IPS-NIHi7 (cell line): ENCODE data around the gene ULK2.
A peak's percentile ranks its signal among the peaks of the same experiment; 100 is the strongest.
"Not testable (repeated sequence)": the region's sequence is repeated elsewhere in the genome, so short reads cannot be mapped to it uniquely, and the experiment has no call there.

Source experiments
- DNase-seq: peaks from one replicate; pipeline ENCODE4 v3.0.0; 2012; ENCODE audit warnings: mixed read lengths; ENCODE audit errors: extremely low spot score

The ULK2 gene

DNA sequence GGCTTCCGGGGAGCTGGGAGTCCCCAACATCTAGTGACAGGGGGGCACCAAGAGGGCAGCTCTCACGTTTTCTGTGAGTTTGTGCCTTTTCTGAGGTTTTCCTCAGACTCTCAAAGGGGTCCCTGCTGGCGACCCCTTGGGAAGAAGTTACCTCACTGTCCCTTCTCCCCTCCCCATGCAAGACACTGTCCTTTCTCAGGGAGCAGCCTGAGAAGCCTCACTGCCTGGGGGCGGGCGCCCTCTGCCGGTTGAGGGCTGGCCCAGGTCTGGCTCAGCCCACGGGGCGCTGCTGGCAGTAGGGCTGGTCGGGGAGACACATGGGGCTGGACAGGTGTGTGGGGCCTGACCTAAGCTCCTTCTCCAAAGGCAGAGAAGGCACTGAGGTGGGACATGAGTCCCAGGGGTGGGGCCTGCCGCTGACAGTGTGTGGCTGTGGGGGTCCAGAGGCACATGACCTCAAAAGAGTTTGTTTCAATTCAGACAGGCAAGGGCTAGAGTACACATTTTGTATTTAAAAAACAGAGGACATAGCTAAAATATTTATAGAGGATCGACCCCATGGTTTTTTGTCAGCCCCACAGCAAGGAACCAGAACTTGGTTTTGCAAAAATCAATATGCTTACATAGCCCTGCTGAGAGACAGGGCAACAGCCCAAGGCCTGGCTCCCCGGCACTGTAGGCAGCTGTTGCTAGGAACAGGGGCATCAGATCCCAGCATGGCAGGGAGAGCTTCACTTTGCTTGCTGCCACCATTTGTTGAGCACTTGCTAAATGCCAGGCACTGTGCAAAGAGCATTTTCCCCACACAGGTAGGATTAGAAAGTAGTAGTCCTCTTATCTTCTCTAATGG is 101.1 kb downstream of the ULK2 start:
- DNase-seq, result peak; percentile 91

DNA sequence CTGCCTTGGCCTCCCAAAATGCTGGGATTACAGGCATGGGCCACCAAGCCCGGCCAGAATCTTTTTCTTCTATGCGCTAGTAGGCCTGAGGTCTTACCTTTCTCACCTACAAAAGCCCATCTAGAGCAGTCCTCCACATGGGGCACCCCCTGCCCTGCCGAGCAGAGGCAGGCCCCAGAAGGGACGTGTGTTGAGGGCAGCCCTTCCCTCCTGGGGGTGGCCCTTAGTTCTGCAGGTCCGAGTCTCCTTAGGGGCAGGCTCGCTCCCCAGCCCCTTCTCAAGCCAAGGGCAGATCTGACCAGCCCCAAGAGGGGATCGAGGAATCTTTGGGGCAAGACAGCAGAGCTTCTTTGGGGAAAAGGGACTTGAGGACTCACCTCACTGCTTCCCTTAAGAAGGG is 101.7 kb downstream of the ULK2 start:
- DNase-seq, result no peak

- DNase-seq, result not testable (repeated sequence)
Observed at GRCh38 chr17:19763991-19764390, 103.7 kb downstream of the ULK2 start.

DNA sequence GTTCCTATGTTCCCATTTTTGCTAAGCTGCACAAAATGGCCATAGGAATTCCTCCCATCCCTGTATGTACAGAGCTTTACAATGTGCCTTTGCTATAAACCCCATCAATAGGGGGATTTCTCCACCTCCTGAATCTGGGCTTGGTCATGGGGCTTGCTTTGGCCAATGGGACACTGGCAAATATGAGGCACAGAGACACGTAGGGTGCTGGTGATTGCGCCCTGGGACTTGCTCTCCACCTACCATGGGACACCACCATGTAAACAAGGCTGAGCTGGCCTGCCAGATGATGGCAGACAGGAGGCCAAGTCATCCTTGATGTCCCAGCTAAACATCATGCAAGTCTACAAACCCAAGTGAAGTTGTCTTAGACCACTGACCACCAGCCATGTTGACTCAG is 104.3 kb downstream of the ULK2 start:
- DNase-seq, result no peak

DNA sequence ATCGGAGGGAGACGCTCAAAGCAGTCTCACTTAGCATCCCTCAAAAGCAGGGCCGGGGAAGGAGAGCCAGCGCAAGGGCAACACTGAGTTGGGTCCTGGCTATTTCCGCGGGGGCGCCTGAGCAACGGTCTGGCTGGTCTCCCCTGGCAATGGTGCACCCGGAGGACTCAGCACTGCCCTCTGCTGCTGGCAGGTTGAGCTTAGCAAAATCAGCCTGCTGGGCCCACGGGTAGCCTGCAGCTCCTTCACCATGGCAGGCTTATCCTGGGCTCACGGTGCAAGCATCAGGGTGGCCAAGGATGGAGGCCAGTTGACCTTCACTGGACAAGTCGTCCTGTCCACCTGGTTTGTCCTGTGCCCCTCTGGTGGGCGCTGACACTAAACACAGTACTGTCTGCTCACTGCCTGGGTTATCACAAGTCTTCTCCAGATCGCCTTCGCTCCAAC is 105.2 kb downstream of the ULK2 start:
- peak; percentile 95 for DNase-seq

DNA sequence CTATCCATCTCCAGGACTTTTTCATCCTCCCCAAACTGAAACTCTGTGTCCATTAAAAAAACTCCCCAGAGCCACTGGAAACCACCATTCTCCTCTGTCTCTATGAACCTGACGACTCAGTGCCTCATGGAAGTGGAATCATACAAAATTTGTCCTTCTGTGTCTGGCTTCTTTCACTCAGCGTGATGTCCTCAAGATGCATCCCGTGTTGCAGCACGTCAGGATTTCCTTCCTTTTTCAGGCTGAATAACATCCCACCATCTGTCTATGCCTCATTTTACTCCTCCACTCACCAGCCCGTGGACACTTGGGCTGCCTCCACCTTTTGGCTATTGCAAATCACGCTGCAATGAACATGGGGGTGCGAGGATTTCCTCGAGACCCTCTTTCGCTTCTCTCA is 107.0 kb downstream of the ULK2 start:
- DNase-seq, result no peak

GRCh38 chr17:19759568-19760549 is 107.9 kb downstream of the ULK2 start:
- DNase-seq, result no peak

DNA sequence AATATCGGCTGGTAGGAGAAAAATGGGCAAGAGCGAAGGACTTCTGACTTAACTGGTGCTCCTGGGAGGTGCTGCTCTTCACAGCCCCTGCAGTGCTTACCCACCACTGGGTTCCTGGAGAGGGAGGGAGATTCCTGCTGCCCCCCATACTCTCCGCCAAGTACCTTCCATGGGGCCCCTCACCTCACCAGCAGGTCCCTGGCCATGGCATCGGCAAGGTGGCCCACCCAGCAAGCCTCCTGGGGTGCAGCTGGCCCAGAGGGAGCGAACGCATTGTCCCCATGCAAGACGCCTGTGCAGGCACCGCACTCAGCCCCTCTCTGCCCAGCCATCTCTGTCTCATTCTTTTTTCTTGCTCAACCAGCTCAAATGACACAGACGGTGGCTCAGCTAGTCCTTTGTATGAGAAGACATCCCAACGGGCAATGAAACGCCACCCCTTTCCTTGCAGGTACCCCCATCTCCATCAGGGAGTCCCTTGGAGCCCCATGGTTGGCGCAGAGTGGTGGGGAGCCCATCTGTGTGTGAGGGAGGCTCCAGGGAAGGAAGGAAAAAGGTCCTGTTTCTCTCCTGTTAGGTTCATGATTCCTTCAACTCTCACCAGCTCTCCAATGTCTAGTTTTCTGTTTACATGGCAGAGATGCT is 110.1 kb downstream of the ULK2 start:
- no peak for DNase-seq

GRCh38 chr17:19756546-19756945 is 111.2 kb downstream of the ULK2 start:
- DNase-seq, result no peak

DNA sequence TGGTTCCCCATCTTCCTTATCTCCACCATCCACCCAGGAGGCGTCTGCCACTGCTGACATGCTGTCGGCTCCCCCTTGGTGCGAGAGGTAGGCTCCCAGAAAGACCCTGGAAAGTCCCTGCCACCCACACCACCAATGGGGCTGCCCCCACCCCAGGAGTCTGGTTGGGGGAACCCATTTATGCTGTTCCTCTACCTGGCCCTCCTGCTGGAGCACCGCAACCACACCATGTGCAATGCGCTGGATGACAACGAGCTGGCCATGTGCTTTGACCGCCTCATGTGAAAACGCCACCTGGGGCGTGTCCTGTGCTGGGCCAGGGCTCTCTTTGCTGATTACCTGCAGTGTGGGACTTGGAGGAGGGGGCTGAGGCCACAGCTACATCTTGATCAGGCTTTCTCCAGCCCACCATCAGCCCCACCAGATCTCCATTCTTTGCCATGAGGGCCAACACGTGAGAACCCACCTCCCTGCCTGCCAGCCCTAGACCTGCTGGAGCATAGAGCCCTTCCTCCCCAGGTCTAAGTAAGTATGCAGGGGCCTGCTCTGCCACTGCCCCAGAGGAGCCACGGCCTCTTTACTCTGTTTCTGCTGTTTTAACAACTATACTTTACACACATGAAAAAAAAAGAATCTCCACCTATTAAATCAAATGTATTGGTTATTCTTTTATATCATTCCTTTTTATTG is 111.8 kb downstream of the ULK2 start:
- no peak for DNase-seq

DNA sequence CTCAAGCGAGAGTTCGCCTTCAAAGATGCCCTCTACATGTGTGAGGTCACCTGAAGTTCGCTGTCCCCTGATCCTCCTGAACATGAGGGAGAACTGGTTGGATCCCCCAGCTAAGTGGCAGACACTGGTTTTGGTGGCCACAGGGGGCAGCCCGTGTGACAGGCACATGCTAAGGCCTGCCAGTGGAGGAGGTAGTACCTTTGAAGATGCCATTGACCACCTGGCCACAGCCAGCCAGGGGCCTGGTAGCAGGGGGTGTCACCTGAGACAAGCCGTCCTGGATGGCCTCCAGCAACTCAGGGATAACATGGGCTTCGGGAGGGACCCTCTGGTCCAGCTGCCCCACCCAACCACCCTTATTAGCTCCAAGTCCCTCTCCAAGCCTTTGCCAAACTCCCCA is 112.3 kb downstream of the ULK2 start:
- DNase-seq, result no peak

DNA sequence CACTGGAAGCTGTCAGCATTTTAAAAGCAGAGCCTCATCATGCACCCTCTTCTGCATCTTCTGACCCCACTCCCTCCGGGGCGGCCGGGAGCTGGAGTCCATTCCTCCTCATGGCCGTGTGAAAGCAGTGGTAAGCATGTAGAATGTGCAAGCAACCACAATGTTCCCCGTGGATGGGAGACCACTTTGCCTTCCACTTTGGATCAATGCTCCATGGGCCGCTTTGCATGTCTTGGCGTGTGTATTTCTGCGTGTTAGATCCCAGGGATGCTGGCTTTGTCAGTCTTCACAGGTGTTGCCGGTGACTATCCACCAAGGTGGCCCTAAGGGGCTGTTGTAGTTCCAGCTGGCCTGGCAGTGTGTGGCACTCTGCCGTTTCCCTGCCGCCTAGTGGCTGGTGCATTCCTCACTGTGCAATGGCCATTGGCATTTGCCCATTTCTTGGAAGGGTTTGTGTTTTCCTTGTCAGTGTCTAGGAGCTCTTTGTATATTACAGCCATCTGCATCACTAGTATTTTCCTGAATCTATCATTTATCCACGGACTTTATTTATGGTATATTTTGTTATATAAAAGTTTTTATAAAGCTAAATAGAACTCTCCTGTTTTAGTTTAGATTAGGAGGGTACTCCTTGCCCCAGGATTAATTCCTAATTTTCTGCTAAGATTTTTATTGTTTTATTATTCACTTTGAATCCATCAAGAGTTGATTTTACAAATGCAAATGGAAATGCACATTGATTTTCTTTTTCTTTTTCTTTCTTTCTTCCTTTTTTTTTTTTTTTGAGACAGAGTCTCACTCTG is 113.9 kb downstream of the ULK2 start:
- no peak for DNase-seq

GRCh38 chr17:19753051-19753509 is 114.7 kb downstream of the ULK2 start:
- no peak for DNase-seq

GRCh38 chr17:19752216-19753050 is 115.3 kb downstream of the ULK2 start:
- no peak for DNase-seq

GRCh38 chr17:19750835-19751234 is 116.9 kb downstream of the ULK2 start:
- DNase-seq, result no peak

DNA sequence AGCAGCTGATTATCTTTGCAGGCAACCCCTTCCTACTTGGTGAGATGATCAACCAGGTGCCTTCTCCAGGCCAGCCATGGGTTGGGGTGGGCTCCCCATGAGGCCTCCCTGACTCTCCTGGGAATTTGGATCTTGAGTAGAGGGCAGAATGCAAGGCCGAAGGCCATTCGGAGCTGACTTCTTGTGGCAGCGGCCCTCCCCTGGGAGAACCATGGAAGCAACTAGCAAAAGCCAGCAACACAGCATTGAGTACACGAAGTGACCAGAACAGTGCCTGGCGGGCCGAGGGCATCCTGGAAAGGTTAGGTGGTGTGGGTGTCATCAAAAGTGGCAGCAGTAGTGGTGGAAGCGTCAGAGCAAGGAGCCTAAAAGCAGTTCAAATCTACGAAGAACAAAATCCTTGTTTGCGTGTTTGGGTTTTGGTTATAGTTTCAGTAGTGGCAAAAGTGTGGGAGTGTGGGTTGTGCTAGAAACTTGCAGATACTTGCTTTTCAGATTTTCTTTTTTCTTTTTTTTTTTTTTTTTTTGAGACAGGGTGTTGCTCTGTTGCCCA is 117.6 kb downstream of the ULK2 start:
- DNase-seq, result no peak

- no peak for DNase-seq
Observed at GRCh38 chr17:19748807-19749193, 118.9 kb downstream of the ULK2 start.

DNA sequence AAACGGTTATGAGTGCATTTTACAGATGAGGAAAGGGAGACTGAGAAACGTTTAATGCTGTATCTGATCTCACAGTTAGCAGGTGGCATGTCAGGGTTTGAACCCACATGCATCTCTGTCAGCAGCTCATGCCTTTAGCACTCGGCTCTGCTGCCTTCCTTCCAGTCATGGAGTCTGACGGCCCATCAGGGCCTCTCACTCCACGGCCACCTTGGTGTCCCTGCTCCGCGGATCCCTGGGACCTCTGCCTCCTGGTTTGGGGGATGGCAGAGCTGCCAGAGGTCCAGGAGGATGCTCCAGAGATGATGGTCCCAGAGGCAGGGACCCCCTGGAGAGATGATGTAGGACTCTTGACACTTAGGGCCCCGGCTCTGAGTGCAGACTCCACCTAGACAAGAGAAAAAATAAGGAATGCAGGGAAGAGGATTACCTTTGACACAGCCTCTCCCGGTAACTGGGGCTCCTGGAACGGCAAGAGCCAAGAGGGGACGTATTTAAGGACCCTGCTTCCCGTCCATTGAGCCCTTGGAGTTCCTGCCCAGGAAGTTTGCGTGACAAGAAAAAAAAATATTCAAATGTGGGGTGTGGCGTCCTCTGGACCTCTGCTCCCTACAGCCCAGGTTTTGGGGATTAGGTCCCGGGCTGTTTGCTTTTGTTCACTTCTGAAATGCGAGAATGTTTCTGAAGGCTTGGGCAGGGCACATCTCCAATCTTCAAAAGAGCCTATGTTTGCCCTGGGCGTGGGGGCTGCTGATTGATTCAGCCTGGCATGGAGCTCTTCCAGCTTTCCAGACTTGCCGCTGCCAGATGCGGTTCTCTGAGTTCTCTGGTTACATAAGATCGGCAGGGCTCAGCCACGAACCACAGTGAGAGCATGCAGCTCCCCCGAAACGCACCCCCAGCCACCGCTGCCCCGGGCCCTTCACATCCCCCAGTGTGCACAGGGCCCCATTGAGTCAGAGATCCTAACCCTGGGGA is 119.6 kb downstream of the ULK2 start, which contains the start of gene ALDH3A1:
Gene ALDH3A1 (minus strand): TSS at position 470 of the 978 bp plus-strand sequence. CDS start 3,169 bp downstream, outside the sequence.
- DNase-seq, result no peak
